Liver (tissue), 9 donors: Measurements from ENCODE around the gene TMC1. TPM values are rescaled to one million over a fixed set of nuclear protein-coding genes. Genes with fewer than 3 reads are reported as not detected.

ENCODE experiments used
- DNase-seq: peaks from one replicate; pipeline ENCODE4 v3.0.0-alpha.2; 2017; ENCODE audit warnings: low spot score
- H3K27ac ChIP-seq, 2 donors: one replicate each; pipeline ENCODE4 v1.7.0; 2013; ENCODE audit warnings: inconsistent platforms in 2 of 2, low read length in 2 of 2, control low read depth in 1 of 2, low read depth in 1 of 2, mild to moderate bottlenecking in 1 of 2
- H3K27me3 ChIP-seq, 4 donors: one replicate each; pipeline versions ENCODE4 v1.6.1 to v1.7.0; 2013; ENCODE audit warnings: low read length in 3 of 4, inconsistent platforms in 1 of 4, mild to moderate bottlenecking in 1 of 4, moderate library complexity in 1 of 4; ENCODE audit not compliant: control insufficient read depth in 4 of 4, insufficient read depth in 4 of 4
- H3K36me3 ChIP-seq, 4 donors: one replicate each; pipeline versions ENCODE4 v1.6.1 to v1.7.0; 2013; ENCODE audit warnings: low read length in 3 of 4, mild to moderate bottlenecking in 3 of 4, low read depth in 1 of 4, moderate library complexity in 1 of 4; ENCODE audit not compliant: control insufficient read depth in 4 of 4, insufficient read depth in 3 of 4
- H3K4me1 ChIP-seq, 4 donors: one replicate each; pipeline versions ENCODE4 v1.6.1 to v1.7.0; 2013; ENCODE audit warnings: low read length in 3 of 4, mild to moderate bottlenecking in 3 of 4, moderate library complexity in 1 of 4; ENCODE audit not compliant: control insufficient read depth in 4 of 4, insufficient read depth in 4 of 4
- H3K4me3 ChIP-seq, 3 donors: one replicate each; pipeline versions ENCODE4 v1.6.1 to v1.7.0; 2013; ENCODE audit warnings: low read length in 3 of 3, control low read depth in 1 of 3, low read depth in 1 of 3, mild to moderate bottlenecking in 1 of 3
- H3K9ac ChIP-seq, 2 donors: one replicate each; pipeline ENCODE4 v1.7.0; 2013; ENCODE audit warnings: low read length in 2 of 2, mild to moderate bottlenecking in 2 of 2, moderate library complexity in 2 of 2, control low read depth in 1 of 2, low read depth in 1 of 2
- H3K9me3 ChIP-seq, 4 donors: one replicate each; pipeline versions ENCODE4 v1.6.1 to v1.7.0; 2013; ENCODE audit warnings: low read length in 3 of 4; ENCODE audit not compliant: control insufficient read depth in 4 of 4
- EGR1 ChIP-seq, 2 donors: IDR thresholded peaks; 2 replicates each; pipeline ENCODE4 v1.6.1; 2016 to 2018; ENCODE audit warnings: antibody characterized with exemption in 2 of 2, low read depth in 2 of 2
- FOXA1 ChIP-seq: IDR thresholded peaks from 2 replicates; pipeline ENCODE4 v1.6.1; 2016; ENCODE audit warnings: antibody characterized with exemption
- FOXA2 ChIP-seq: IDR thresholded peaks from 2 replicates; pipeline ENCODE4 v1.6.1; 2016; ENCODE audit warnings: antibody characterized with exemption
- GABPA ChIP-seq, 2 donors: IDR thresholded peaks in 1 of 2; conservative IDR thresholded peaks in 1 of 2; 2 replicates each; pipeline ENCODE4 v1.6.1; 2016; ENCODE audit warnings: antibody characterized with exemption in 2 of 2, mild to moderate bottlenecking in 1 of 2, moderate library complexity in 1 of 2
- HNF4A ChIP-seq, 2 donors: conservative IDR thresholded peaks; 2 replicates each; pipeline ENCODE4 v1.6.1; 2016; ENCODE audit warnings: antibody characterized with exemption in 2 of 2, mild to moderate bottlenecking in 2 of 2
- HNF4G ChIP-seq: IDR thresholded peaks from 2 replicates; pipeline ENCODE4 v1.6.1; 2016; ENCODE audit warnings: antibody characterized with exemption
- JUND ChIP-seq, 2 donors: IDR thresholded peaks; 2 replicates each; pipeline ENCODE4 v1.6.1; 2016; ENCODE audit warnings: antibody characterized with exemption in 2 of 2
- NR2F2 ChIP-seq: IDR thresholded peaks from 2 replicates; pipeline ENCODE4 v1.6.1; 2016; ENCODE audit warnings: antibody characterized with exemption
- SP1 ChIP-seq: IDR thresholded peaks from 2 replicates; pipeline ENCODE4 v1.6.1; 2018; ENCODE audit warnings: antibody characterized with exemption, mild to moderate bottlenecking
- TAF1 ChIP-seq: conservative IDR thresholded peaks from 2 replicates; pipeline ENCODE4 v1.6.1; 2016; ENCODE audit warnings: antibody characterized with exemption, mild to moderate bottlenecking
- YY1 ChIP-seq: IDR thresholded peaks from 2 replicates; pipeline ENCODE4 v1.6.1; 2016; ENCODE audit warnings: antibody characterized with exemption, mild to moderate bottlenecking
- WGBS: extraction: QIAGEN DNeasy Blood & Tissue Kit; methylation state at CpG from one replicate; pipeline ENCODE4 v1.1.7; 2013; 5-methylcytosine and 5-hydroxymethylcytosine counted together
- polyA plus RNA-seq, 2 donors: library from polyadenylated mRNA; stranded (reverse) in 1 of 2; unstranded in 1 of 2; fragments of 200-250 nt in 1 of 2; fragments of >200 nt in 1 of 2; fragmentation: Nextera tagmentation in 1 of 2; extraction: Ambion mirVana in 1 of 2; gene quantifications; one replicate each; pipeline versions ENCODE4 v1.2.1 to v1.2.3, GENCODE V29; 2013 to 2015
- total RNA-seq, 2 donors: library from RNA; depleted of rRNA; stranded (reverse); fragments of >200 nt; gene quantifications; one replicate each; pipeline ENCODE4 v1.2.3, GENCODE V29; 2014
- TF ChIP-seq, protein P1 (sequence below): IDR thresholded peaks from 2 replicates; pipeline ENCODE4 v1.6.1; 2016; ENCODE audit warnings: antibody characterized with exemption
- TF ChIP-seq, protein P2 (sequence below): fragments of 150-350 bp; IDR thresholded peaks from 2 replicates; pipeline ENCODE4 v1.5.1; 2017; ENCODE audit warnings: improper control_type of control experiment, low read depth, low read length; ENCODE audit not compliant: missing input control
- TF ChIP-seq, protein P3 (sequence below): IDR thresholded peaks from 2 replicates; pipeline ENCODE4 v1.6.1; 2016; ENCODE audit warnings: antibody characterized with exemption
- TF ChIP-seq, protein P4 (sequence below): IDR thresholded peaks from 2 replicates; pipeline ENCODE4 v1.6.1; 2016; ENCODE audit warnings: antibody characterized with exemption, mild to moderate bottlenecking
- TF ChIP-seq, protein P5 (sequence below): IDR thresholded peaks from 2 replicates; pipeline ENCODE4 v1.6.1; 2016; ENCODE audit warnings: antibody characterized with exemption
- donor health status: healthy.
- donor health status: healthy.
- donor health status: healthy.
- donor health status: healthy.
- donor health status: healthy.

TMC1 gene
- total and polyA plus RNA-seq, 4 donors = 0.09 TPM; not detected in 3

DNA sequence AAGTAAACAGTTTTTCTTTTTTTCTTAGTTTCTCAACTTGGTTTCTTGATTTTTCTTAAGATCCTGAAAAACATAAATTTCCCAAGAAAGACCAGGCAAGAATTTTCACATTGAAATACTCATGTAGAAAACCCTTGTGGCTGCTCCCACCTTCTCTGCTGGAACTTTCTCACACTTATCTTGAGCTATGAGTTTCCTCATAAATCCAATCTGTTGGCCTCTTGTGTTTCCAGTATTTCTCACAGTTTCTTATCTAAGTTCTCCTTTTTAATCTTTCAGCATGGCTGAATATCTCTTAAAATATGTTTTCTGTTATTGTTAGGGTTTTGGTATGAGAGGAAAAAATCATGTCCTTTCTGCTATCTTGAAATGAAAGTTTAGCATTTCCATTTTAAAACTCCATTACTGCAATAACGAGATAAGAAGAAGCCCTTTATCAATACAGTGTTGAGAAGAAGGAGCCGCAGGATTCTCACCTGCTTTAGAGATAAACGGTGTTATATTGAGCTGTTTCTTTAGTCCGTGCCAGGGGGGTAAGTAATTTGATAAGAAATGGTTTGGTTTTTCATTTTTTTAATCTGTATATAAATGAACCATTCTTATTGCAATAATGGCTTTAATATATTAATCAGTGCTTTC is 342.2 kb downstream of the TMC1 start:
- Histone ChIP-seq H3K9me3 (no peaks in the 10 kb centered on the region), H3K27ac (no peak overlapping the region), H3K27me3 (no peaks in the 10 kb centered on the region), H3K4me3 (no peak overlapping the region), H3K9ac (no peak overlapping the region), H3K36me3 (no peaks in the 10 kb centered on the region), H3K4me1 (peaks cover 0 to 4% (median under 1%) of the 10 kb centered on the region in 4 donors)
- 66% methylated on average over 4 of the region's 4 CpGs for WGBS
- DNase-seq = no peak
- no peak for TF ChIP-seq NR2F2
- TF ChIP-seq, protein P1, sequence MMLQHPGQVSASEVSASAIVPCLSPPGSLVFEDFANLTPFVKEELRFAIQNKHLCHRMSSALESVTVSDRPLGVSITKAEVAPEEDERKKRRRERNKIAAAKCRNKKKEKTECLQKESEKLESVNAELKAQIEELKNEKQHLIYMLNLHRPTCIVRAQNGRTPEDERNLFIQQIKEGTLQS = no peak

DNA sequence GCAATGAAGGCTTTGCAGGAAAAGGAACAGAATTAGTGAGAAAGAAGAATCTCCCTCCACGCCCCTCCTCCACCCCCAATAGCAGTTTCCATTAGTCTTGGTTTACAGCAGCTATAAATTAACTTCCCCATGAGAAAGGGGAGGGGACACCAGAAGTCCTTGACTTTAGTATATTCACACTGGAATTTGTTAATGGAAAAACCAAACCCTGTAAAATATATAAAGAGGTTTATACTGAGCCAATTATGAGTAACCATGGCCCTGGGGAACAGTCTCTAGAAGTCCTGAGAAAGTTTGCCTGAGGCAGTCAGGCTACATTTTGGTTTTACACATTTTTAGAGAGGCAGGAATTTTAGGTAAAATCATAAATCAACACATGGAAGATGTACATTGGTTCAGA is 342.9 kb downstream of the TMC1 start:
- WGBS = 95% methylated on average over 1 of the region's 1 CpG
- no peak for DNase-seq

More for the DNA sequence above, 342.9 kb downstream of the TMC1 start:
- Histone ChIP-seq H3K36me3 (no peaks in the 10 kb centered on the region), H3K9ac (no peak overlapping the region), H3K9me3 (no peaks in the 10 kb centered on the region), H3K27ac (no peak overlapping the region), H3K4me3 (no peak overlapping the region), H3K4me1 (no peaks in the 10 kb centered on the region), H3K27me3 (no peaks in the 10 kb centered on the region)
- no peak for TF ChIP-seq GABPA (IDR thresholded peaks at IDR 0.05 in 1 of 2, conservative IDR thresholded peaks at IDR 0.05 in 1 of 2)
- TF ChIP-seq, protein P2, sequence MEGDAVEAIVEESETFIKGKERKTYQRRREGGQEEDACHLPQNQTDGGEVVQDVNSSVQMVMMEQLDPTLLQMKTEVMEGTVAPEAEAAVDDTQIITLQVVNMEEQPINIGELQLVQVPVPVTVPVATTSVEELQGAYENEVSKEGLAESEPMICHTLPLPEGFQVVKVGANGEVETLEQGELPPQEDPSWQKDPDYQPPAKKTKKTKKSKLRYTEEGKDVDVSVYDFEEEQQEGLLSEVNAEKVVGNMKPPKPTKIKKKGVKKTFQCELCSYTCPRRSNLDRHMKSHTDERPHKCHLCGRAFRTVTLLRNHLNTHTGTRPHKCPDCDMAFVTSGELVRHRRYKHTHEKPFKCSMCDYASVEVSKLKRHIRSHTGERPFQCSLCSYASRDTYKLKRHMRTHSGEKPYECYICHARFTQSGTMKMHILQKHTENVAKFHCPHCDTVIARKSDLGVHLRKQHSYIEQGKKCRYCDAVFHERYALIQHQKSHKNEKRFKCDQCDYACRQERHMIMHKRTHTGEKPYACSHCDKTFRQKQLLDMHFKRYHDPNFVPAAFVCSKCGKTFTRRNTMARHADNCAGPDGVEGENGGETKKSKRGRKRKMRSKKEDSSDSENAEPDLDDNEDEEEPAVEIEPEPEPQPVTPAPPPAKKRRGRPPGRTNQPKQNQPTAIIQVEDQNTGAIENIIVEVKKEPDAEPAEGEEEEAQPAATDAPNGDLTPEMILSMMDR = no peak
- no peak for TF ChIP-seq FOXA1
- TF ChIP-seq HNF4G = no peak
- TF ChIP-seq SP1 = no peak
- TF ChIP-seq EGR1 (IDR thresholded peaks at IDR 0.05; ENCODE audit: low read depth in 2 of 2) = no peak
- TF ChIP-seq, protein P3, sequence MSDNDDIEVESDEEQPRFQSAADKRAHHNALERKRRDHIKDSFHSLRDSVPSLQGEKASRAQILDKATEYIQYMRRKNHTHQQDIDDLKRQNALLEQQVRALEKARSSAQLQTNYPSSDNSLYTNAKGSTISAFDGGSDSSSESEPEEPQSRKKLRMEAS = no peak
- TF ChIP-seq, protein P4, sequence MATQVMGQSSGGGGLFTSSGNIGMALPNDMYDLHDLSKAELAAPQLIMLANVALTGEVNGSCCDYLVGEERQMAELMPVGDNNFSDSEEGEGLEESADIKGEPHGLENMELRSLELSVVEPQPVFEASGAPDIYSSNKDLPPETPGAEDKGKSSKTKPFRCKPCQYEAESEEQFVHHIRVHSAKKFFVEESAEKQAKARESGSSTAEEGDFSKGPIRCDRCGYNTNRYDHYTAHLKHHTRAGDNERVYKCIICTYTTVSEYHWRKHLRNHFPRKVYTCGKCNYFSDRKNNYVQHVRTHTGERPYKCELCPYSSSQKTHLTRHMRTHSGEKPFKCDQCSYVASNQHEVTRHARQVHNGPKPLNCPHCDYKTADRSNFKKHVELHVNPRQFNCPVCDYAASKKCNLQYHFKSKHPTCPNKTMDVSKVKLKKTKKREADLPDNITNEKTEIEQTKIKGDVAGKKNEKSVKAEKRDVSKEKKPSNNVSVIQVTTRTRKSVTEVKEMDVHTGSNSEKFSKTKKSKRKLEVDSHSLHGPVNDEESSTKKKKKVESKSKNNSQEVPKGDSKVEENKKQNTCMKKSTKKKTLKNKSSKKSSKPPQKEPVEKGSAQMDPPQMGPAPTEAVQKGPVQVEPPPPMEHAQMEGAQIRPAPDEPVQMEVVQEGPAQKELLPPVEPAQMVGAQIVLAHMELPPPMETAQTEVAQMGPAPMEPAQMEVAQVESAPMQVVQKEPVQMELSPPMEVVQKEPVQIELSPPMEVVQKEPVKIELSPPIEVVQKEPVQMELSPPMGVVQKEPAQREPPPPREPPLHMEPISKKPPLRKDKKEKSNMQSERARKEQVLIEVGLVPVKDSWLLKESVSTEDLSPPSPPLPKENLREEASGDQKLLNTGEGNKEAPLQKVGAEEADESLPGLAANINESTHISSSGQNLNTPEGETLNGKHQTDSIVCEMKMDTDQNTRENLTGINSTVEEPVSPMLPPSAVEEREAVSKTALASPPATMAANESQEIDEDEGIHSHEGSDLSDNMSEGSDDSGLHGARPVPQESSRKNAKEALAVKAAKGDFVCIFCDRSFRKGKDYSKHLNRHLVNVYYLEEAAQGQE = no peak
- no peak for TF ChIP-seq JUND (IDR thresholded peaks at IDR 0.05)
- TF ChIP-seq, protein P5, sequence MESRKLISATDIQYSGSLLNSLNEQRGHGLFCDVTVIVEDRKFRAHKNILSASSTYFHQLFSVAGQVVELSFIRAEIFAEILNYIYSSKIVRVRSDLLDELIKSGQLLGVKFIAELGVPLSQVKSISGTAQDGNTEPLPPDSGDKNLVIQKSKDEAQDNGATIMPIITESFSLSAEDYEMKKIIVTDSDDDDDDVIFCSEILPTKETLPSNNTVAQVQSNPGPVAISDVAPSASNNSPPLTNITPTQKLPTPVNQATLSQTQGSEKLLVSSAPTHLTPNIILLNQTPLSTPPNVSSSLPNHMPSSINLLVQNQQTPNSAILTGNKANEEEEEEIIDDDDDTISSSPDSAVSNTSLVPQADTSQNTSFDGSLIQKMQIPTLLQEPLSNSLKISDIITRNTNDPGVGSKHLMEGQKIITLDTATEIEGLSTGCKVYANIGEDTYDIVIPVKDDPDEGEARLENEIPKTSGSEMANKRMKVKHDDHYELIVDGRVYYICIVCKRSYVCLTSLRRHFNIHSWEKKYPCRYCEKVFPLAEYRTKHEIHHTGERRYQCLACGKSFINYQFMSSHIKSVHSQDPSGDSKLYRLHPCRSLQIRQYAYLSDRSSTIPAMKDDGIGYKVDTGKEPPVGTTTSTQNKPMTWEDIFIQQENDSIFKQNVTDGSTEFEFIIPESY = no peak
- TF ChIP-seq TAF1 = no peak
- no peak for TF ChIP-seq FOXA2
- no peak for TF ChIP-seq NR2F2
- no peak for TF ChIP-seq YY1
- TF ChIP-seq, protein P1 = no peak
- TF ChIP-seq HNF4A (conservative IDR thresholded peaks at IDR 0.05) = no peak
